HG02798 (cell line): ENCODE measurements around the gene RBAK.
"Not testable (repeated sequence)": the region's sequence is repeated elsewhere in the genome, so short reads cannot be mapped to it uniquely, and the experiment has no call there.

Experiments used
- ATAC-seq: cut with Tn5 transposase; IDR thresholded peaks from one replicate; pipeline ENCODE4 v1.9.1; 2021; ENCODE audit warnings: mild to moderate bottlenecking; ENCODE audit not compliant: unreplicated experiment, poor library complexity

Gene RBAK

GRCh38 chr7:5047127-5047526, 1.5 kb downstream of the RBAK start:
- not testable (repeated sequence) for ATAC-seq

DNA sequence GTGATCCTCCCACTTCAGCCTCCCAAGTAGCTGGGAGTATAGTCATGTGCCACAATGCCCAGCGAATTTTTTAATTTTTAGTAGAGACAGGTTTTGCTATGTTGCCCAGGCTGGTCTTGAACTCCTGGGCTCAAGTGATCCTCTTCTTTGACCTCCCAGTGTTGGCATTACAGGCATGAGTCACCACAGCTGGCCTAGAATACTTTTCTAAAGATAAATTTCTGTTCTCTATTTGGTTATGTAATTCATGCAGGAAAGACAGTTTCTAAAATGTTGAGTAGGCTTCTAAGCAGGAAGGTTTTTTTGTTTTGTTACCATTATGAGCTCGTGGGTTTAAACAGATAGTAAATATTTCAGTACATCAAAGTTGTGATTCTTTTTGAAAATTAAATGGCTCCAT, 5.0 kb downstream of the RBAK start:
- ATAC-seq: no peak

DNA sequence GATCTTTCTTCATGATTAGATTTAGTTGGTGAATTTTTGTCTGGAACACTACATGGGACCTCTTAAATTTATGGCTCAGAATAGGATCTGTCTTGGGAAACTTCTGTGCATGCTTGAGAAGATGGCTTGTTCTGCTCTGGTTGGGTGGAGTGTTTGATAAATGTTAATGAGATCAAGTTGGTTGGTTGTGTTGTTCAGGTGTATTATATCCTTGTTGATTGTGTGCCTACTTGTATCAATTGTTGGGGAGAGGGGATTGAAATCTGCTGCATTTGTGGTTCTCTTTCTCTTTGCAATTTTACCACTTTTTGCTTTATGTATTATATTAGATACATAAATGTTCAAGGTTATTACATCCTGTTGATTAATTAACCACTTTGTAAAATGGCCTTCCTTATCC, 6.1 kb downstream of the RBAK start:
- not testable (repeated sequence) for ATAC-seq

GRCh38 chr7:5053175-5053574, 7.5 kb downstream of the RBAK start:
- no peak for ATAC-seq

DNA sequence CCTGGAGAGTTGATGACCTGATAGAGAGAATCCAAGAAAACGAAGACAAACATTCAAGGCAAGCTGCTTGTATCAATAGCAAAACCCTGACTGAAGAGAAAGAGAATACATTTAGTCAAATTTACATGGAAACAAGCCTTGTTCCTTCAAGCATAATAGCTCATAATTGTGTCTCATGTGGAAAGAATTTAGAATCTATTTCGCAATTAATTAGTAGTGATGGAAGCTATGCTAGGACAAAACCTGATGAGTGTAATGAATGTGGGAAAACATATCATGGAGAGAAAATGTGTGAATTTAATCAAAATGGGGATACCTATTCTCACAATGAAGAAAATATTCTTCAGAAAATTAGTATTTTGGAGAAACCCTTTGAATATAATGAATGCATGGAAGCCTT, 18.0 kb downstream of the RBAK start:
- no peak for ATAC-seq

DNA sequence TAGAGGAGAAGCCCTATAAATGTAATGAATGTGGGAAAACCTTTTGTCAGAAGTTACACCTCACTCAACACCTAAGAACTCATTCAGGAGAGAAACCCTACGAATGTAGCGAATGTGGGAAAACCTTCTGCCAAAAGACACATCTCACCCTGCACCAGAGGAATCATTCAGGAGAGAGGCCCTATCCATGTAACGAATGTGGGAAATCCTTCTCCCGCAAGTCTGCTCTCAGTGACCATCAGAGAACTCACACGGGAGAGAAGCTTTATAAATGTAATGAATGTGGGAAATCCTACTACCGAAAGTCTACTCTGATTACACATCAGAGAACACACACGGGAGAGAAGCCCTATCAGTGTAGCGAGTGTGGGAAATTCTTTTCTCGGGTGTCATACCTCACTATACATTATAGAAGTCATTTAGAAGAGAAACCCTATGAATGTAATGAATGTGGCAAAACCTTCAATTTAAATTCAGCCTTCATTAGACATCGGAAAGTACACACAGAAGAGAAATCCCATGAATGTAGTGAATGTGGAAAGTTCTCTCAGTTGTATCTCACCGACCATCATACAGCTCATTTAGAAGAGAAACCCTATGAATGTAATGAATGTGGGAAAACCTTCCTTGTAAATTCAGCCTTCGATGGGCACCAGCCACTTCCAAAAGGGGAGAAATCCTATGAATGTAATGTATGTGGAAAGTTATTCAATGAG, 18.9 kb downstream of the RBAK start:
- no peak for ATAC-seq

DNA sequence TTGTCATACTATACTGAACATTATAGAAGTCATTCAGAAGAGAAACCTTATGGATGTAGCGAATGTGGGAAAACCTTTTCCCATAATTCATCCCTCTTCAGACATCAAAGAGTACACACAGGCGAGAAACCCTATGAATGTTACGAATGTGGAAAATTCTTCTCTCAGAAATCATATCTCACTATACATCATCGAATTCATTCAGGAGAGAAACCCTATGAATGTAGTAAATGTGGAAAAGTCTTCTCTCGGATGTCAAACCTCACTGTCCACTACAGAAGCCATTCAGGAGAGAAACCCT, 19.4 kb downstream of the RBAK start:
- no peak for ATAC-seq

- no peak for ATAC-seq
These were observed 22.9 kb downstream of the RBAK start for GRCh38 chr7:5068521-5068920.

DNA sequence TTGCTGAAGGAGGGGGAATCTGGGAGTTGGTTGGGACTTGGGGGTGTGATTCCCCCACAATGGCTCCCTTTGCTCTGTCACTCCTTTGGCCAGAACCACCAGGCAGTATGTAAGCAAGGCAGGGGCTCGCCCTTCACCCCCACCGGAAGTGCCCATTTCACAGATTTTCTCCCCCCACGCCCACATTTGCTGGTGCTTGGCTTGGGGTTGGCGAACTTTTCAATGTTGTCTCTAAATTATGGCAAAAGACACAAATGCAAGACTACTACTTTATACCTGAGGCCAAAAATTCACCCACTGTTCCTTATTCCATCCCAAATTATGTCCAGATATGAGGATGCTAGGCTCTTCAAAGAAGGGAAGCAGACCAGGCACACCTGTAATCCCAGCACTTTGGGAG, 24.5 kb downstream of the RBAK start:
- no peak for ATAC-seq

- ATAC-seq: not testable (repeated sequence)
These were observed 29.5 kb downstream of the RBAK start for GRCh38 chr7:5075187-5075586.

GRCh38 chr7:5077740-5078139, 32.1 kb downstream of the RBAK start:
- ATAC-seq: no peak

- no peak for ATAC-seq
These were observed 37.1 kb downstream of the RBAK start for GRCh38 chr7:5082806-5083205.

DNA sequence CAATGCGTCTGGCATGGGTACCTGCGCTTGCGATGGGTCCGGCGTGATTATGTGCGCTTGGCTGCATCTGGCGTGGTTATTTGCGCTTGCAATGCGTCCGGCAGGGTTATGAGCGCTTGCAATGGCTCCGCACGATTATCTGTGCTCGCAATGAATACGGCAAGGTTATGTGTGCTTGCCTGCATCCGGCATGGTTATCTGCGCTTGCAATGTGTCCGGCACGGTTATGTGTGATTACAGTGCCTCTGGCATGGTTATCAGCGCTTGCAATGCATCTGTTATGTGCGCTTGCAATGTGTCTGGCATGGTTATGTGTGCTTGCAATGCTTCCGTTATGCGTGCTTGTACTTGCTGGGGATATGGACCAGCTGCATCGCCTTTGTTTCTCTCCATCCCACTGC, 37.7 kb downstream of the RBAK start:
- no peak for ATAC-seq

- ATAC-seq: no peak
These were observed 40.6 kb downstream of the RBAK start for GRCh38 chr7:5086256-5086655.

GRCh38 chr7:5088228-5088833, 42.7 kb downstream of the RBAK start:
- not testable (repeated sequence) for ATAC-seq

DNA sequence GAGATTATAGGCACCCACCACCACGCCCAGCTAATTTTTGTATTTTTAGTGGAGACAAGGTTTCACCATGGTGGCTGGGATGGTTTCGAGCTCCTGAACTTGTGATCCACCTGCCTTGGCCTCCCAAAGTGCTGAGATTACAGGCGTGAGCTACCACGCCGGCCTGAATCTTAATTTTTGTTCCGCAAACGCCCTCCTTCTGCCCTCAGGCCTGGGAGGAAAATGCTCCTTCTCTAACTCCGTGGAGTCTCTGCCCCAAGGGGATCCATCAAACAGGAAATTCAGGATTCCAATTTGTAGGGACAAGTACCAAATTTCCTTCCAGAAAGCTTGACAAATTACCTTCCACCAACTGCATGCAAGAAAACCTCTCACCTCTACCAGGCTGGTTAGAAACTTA, 43.2 kb downstream of the RBAK start:
- ATAC-seq: no peak

GRCh38 chr7:5093948-5094347, 48.3 kb downstream of the RBAK start:
- no peak for ATAC-seq

GRCh38 chr7:5094641-5095040, 49.0 kb downstream of the RBAK start:
- ATAC-seq: no peak

DNA sequence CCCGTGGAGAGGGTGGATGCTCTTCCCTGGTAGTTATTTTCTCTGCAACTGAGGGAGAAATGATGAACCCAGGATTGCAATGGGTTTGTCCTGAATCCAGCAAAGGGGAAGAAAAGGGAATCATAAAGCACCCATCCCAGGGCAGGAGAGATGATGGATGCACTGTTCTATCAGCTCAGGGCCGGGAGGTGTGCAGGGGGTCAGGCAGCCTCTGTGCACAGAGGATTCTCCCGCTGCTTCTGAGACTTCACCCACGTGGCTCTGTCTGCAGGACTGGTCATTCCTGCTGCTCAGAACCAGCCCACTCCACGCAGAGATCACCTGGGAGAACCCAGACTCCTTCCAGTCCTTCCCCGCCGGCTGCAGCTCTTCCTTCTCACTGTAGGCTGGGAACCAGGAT, 70.7 kb downstream of the RBAK start:
- ATAC-seq: no peak

- ATAC-seq: no peak
These were observed 71.7 kb downstream of the RBAK start for GRCh38 chr7:5117095-5117970.
